DOHH2 (cell line): ENCODE data around the gene TMUB2.

Experiments used
- EZH2phosphoT487 ChIP-seq: fragments of 200-600 bp; sonication (generic); IDR thresholded peaks from 2 replicates; pipeline ENCODE4 v1.6.1; 2017; ENCODE audit warnings: borderline replicate concordance, mild to moderate bottlenecking, antibody characterized with exemption, low read length, moderate library complexity, mixed read lengths
- TF ChIP-seq, protein P1 (sequence below): fragments of 200-600 bp; sonication (generic); IDR thresholded peaks from one replicate; pipeline ENCODE4 v1.5.1; 2014; ENCODE audit warnings: antibody characterized with exemption, mild to moderate bottlenecking, low read depth, low read length; ENCODE audit not compliant: poor library complexity, severe bottlenecking

DNA sequence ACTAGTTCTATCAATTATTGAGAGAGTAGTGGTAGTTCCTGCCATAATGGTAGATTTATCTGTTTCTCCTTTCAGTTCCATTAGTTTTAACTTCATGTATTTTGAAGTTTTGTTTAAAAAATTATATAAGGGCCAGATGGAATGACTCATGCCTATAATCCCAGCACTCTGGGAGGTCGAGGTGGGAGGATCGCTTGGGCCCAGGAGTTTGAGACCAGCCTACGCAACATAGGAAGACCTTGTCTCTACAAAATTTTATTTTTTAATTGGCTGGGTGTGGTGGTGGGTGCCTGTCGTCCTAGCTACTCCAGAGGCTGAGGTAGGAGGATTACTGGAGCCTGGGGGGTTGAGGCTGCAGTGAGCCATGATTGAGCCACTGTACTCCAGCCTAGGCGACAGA lies 46.8 kb downstream of the TMUB2 start:
- TF ChIP-seq, protein P1, sequence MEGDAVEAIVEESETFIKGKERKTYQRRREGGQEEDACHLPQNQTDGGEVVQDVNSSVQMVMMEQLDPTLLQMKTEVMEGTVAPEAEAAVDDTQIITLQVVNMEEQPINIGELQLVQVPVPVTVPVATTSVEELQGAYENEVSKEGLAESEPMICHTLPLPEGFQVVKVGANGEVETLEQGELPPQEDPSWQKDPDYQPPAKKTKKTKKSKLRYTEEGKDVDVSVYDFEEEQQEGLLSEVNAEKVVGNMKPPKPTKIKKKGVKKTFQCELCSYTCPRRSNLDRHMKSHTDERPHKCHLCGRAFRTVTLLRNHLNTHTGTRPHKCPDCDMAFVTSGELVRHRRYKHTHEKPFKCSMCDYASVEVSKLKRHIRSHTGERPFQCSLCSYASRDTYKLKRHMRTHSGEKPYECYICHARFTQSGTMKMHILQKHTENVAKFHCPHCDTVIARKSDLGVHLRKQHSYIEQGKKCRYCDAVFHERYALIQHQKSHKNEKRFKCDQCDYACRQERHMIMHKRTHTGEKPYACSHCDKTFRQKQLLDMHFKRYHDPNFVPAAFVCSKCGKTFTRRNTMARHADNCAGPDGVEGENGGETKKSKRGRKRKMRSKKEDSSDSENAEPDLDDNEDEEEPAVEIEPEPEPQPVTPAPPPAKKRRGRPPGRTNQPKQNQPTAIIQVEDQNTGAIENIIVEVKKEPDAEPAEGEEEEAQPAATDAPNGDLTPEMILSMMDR = no peak
- no peak for TF ChIP-seq EZH2phosphoT487
